Effector memory CD8-positive, alpha-beta T cell (primary cell): ENCODE measurements around the gene GRID1.
"Not testable (repeated sequence)": the region's sequence is repeated elsewhere in the genome, so short reads cannot be mapped to it uniquely, and the experiment has no call there.

Source experiments
- ATAC-seq: fragments of 150-1000 bp; cut with Tn5 transposase; replicated peaks from 2 replicates; pipeline ENCODE4 v1.10.0; 2021; ENCODE audit warnings: mild to moderate bottlenecking, moderate library complexity
- DNase-seq, 3 experiments: peaks; one replicate each; pipeline ENCODE4 v3.0.0; 2021
- H3K27ac Mint-ChIP-seq, 2 donors: one replicate each; pipeline ENCODE4 v1.8.0; 2022; ENCODE audit warnings: mild to moderate bottlenecking in 2 of 2, mixed read lengths in 2 of 2, moderate library complexity in 2 of 2
- H3K27me3 Mint-ChIP-seq, 2 donors: one replicate each; pipeline ENCODE4 v1.8.0; 2022; ENCODE audit warnings: mixed read lengths in 2 of 2
- H3K36me3 Mint-ChIP-seq: one replicate; pipeline ENCODE4 v1.8.0; 2022; ENCODE audit warnings: mild to moderate bottlenecking, moderate library complexity, mixed read lengths; ENCODE audit not compliant: insufficient read depth
- H3K4me1 Mint-ChIP-seq, 2 donors: one replicate each; pipeline ENCODE4 v1.8.0; 2022; ENCODE audit warnings: low read depth in 2 of 2, mixed read lengths in 2 of 2
- H3K4me3 Mint-ChIP-seq, 2 donors: one replicate each; pipeline ENCODE4 v1.8.0; 2022; ENCODE audit warnings: mild to moderate bottlenecking in 2 of 2, mixed read lengths in 2 of 2, moderate library complexity in 2 of 2
- H3K9me3 Mint-ChIP-seq, 2 donors: one replicate each; pipeline ENCODE4 v1.8.0; 2022; ENCODE audit warnings: mixed read lengths in 2 of 2

The GRID1 gene

GRCh38 chr10:86106616-86107015 lies 260.0 kb downstream of the GRID1 start:
- DNase-seq = no peak
- H3K27ac Mint-ChIP-seq = no peak overlapping the region
- no peaks in the 10 kb centered on the region for H3K4me1 Mint-ChIP-seq
- H3K9me3 Mint-ChIP-seq = no peaks in the 10 kb centered on the region
- no peaks in the 10 kb centered on the region for H3K36me3 Mint-ChIP-seq
- no peak for ATAC-seq
- no peak overlapping the region for H3K4me3 Mint-ChIP-seq
- peaks cover 6 to 11% of the 10 kb centered on the region in 2 donors for H3K27me3 Mint-ChIP-seq

GRCh38 chr10:86105640-86106039 lies 261.0 kb downstream of the GRID1 start:
- ATAC-seq (no peak), DNase-seq (no peak)
- Mint-ChIP-seq H3K27me3 (peaks cover 2 to 6% of the 10 kb centered on the region in 2 donors), H3K9me3 (no peaks in the 10 kb centered on the region), H3K4me3 (no peak overlapping the region), H3K4me1 (no peaks in the 10 kb centered on the region), H3K36me3 (no peaks in the 10 kb centered on the region), H3K27ac (no peak overlapping the region)

- ATAC-seq (no peak), DNase-seq (no peak)
- Mint-ChIP-seq H3K36me3 (no peaks in the 10 kb centered on the region), H3K4me3 (no peak overlapping the region), H3K27ac (no peak overlapping the region), H3K4me1 (no peaks in the 10 kb centered on the region), H3K27me3 (peaks cover 0 to 6% of the 10 kb centered on the region in 2 donors), H3K9me3 (no peaks in the 10 kb centered on the region)
Observed at GRCh38 chr10:86105181-86105580, 261.4 kb downstream of the GRID1 start.

- peaks cover 0 to 6% of the 10 kb centered on the region in 2 donors for H3K27me3 Mint-ChIP-seq
- no peaks in the 10 kb centered on the region for H3K4me1 Mint-ChIP-seq
- DNase-seq (no peak), ATAC-seq (no peak)
- no peaks in the 10 kb centered on the region for H3K9me3 Mint-ChIP-seq
- H3K27ac Mint-ChIP-seq = no peak overlapping the region
- H3K4me3 Mint-ChIP-seq = no peak overlapping the region
- no peaks in the 10 kb centered on the region for H3K36me3 Mint-ChIP-seq
Observed at GRCh38 chr10:86104611-86105145, 261.9 kb downstream of the GRID1 start.

DNA sequence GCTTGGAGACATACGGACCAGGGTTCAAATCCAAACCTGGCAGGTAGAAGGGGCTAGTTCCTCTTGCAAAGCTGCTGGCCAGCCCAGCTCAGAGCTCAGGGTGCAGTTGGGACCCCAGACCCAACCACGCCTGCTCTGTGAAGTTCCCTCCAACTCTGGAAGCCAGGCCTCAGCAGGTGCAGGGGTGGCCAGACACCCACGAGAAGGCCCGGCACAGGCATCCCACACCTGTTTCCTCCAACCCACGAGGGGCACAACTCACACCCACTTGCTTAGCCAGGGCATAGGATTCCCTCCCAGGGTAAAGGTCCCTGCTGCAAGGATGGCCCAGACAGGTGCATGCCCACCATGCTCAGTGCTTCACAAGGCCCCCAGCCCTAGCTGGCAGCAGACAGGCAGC lies 262.4 kb downstream of the GRID1 start:
- no peak for DNase-seq
- H3K9me3 Mint-ChIP-seq = no peaks in the 10 kb centered on the region
- no peaks in the 10 kb centered on the region for H3K36me3 Mint-ChIP-seq
- no peak overlapping the region for H3K27ac Mint-ChIP-seq
- H3K4me1 Mint-ChIP-seq = no peaks in the 10 kb centered on the region
- H3K4me3 Mint-ChIP-seq = no peak overlapping the region
- ATAC-seq = no peak
- peaks cover 0 to 6% of the 10 kb centered on the region in 2 donors for H3K27me3 Mint-ChIP-seq

GRCh38 chr10:86103391-86104101 lies 263.0 kb downstream of the GRID1 start:
- ATAC-seq = no peak
- H3K27ac Mint-ChIP-seq = no peak overlapping the region
- no peaks in the 10 kb centered on the region for H3K36me3 Mint-ChIP-seq
- H3K9me3 Mint-ChIP-seq = no peaks in the 10 kb centered on the region
- H3K4me1 Mint-ChIP-seq = no peaks in the 10 kb centered on the region
- no peak for DNase-seq
- no peak overlapping the region for H3K4me3 Mint-ChIP-seq
- peaks cover 0 to 6% of the 10 kb centered on the region in 2 donors for H3K27me3 Mint-ChIP-seq

GRCh38 chr10:86102451-86102850 lies 264.1 kb downstream of the GRID1 start:
- no peaks in the 10 kb centered on the region for H3K9me3 Mint-ChIP-seq
- ATAC-seq (no peak), DNase-seq (no peak)
- H3K27me3 Mint-ChIP-seq = peaks cover 0 to 6% of the 10 kb centered on the region in 2 donors
- no peak overlapping the region for H3K27ac Mint-ChIP-seq
- H3K4me3 Mint-ChIP-seq = no peak overlapping the region
- no peaks in the 10 kb centered on the region for H3K36me3 Mint-ChIP-seq
- no peaks in the 10 kb centered on the region for H3K4me1 Mint-ChIP-seq

DNA sequence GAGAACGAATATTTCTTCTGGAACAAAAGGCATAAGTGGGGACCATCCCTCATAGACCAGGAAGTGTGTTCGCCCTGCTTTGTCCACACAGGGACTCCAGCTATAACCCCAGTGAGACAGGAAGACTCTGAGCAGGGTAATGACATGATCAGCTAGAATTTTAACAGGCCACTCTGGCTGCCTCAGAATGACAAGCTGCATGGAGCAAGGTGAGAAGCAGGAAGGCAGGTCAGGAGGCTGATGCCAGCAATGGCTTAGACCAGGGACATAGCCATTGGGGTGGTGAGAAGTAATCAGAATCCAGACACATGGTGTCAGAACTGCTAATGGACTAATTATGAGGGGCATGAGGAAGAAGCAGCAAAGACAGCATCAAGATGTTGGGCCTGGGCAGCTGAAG lies 264.6 kb downstream of the GRID1 start:
- Mint-ChIP-seq H3K4me1 (no peaks in the 10 kb centered on the region), H3K27me3 (peaks cover 0 to 6% of the 10 kb centered on the region in 2 donors), H3K36me3 (no peaks in the 10 kb centered on the region), H3K27ac (no peak overlapping the region), H3K9me3 (no peaks in the 10 kb centered on the region), H3K4me3 (no peak overlapping the region)
- ATAC-seq (no peak), DNase-seq (no peak)

DNA sequence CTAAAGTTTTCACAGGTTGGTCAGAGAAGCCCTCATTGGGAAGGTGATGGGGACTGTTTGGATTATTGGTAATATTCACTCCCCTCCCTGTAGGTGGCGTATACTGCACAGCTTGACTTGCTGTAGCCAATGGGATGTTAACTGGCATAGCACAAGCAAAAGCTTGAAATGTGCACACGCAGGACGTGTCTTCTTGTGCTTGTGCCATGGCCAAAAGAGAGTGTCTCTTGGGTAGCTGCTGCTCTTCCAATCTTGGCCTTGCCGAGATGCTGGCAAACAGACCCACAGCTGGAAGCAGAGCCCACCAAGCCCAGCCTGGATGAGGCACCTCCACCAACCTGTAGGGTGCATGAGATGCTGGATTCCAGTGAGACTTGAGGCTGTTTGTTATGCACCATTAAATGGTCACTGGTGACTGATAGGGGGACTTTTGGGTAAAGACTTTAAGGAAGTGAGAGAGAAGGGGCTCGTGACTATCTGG lies 266.0 kb downstream of the GRID1 start:
- DNase-seq (no peak), ATAC-seq (no peak)
- no peaks in the 10 kb centered on the region for H3K36me3 Mint-ChIP-seq
- no peak overlapping the region for H3K27ac Mint-ChIP-seq
- no peaks in the 10 kb centered on the region for H3K4me1 Mint-ChIP-seq
- no peak overlapping the region for H3K4me3 Mint-ChIP-seq
- H3K27me3 Mint-ChIP-seq = peaks cover 0 to 3% of the 10 kb centered on the region in 2 donors
- no peaks in the 10 kb centered on the region for H3K9me3 Mint-ChIP-seq

- Mint-ChIP-seq H3K27me3 (no peaks in the 10 kb centered on the region), H3K4me1 (no peaks in the 10 kb centered on the region), H3K9me3 (no peaks in the 10 kb centered on the region), H3K27ac (no peak overlapping the region), H3K4me3 (no peak overlapping the region), H3K36me3 (no peaks in the 10 kb centered on the region)
- DNase-seq (no peak), ATAC-seq (no peak)
Observed at GRCh38 chr10:86099542-86100334, 266.9 kb downstream of the GRID1 start.

DNA sequence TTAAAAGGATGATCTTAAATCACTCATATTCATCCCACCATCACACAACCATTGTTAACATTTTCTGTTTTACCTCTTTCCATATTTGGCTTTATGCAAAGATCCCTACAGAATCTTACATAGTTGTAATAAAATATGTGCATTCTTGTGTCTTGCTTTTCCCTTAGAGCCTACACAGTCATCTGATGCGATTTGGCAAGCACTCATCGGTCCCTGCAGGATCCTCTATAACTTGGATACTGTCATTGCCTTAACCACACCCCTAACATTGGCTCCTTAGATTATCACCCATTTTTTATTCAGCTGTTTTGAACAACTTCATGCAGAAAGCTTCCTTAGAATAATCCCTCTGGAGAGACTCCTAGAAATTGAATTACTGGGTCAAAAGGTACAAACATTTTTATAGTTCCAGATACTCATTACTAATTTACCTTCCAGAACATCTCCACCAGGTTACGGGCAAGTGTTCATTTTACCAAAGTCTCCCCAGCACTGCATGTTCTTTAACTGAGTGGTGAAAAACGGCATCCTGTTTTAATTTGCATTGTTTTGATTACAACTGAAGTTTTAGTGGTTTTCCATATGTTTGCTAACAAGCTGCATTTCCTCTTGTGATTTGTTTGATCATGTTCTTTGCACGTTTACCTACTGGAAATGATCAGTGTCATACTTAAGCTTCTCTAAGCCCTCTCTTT lies 268.3 kb downstream of the GRID1 start:
- Mint-ChIP-seq H3K4me1 (no peaks in the 10 kb centered on the region), H3K4me3 (no peak overlapping the region), H3K36me3 (no peaks in the 10 kb centered on the region), H3K9me3 (no peaks in the 10 kb centered on the region), H3K27ac (no peak overlapping the region), H3K27me3 (no peaks in the 10 kb centered on the region)
- ATAC-seq (no peak), DNase-seq (no peak)

- not testable (repeated sequence) for H3K9me3 Mint-ChIP-seq, H3K4me1 Mint-ChIP-seq, DNase-seq, ATAC-seq, H3K4me3 Mint-ChIP-seq, H3K36me3 Mint-ChIP-seq, H3K27me3 Mint-ChIP-seq, H3K27ac Mint-ChIP-seq
Observed at GRCh38 chr10:86095061-86095460, 271.5 kb downstream of the GRID1 start.

DNA sequence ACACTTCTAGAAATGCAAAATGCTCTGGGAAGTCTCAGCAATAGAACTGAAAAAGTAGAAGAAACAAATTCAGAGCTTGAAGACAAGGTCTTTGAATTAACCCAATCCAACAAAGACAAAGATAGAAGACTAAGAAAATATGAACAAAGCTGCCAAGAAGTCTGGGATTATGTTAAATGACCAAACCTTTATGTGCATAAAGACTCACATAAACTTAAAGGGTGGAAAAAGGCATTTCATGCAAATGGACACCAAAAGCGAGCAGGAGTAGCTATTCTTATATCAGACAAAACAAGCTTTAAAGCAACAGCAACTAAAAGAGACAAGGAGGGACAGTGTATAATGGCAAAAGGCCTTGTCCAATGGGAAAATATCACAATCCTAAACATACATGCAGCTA lies 274.3 kb downstream of the GRID1 start:
- not testable (repeated sequence) for ATAC-seq, H3K36me3 Mint-ChIP-seq, H3K9me3 Mint-ChIP-seq, H3K27ac Mint-ChIP-seq, DNase-seq, H3K4me1 Mint-ChIP-seq, H3K4me3 Mint-ChIP-seq
- peaks cover 13 to 23% of the 10 kb centered on the region in 2 donors for H3K27me3 Mint-ChIP-seq
